Mesothelial cell of epicardium (in vitro differentiated cells): ENCODE results near the gene SIX1. TPM values are rescaled to one million over a fixed set of nuclear protein-coding genes. Genes with fewer than 3 reads are reported as not detected.
A peak's percentile ranks its signal among the peaks of the same experiment; 100 is the strongest.

ENCODE experiments used
- DNase-seq, 2 experiments: peaks; one replicate each; pipeline ENCODE4 v3.0.0; 2021; ENCODE audit warnings: low spot score in 2 of 2; ENCODE audit not compliant: unreplicated experiment in 2 of 2
- H3K27ac Mint-ChIP-seq: 2 replicates; pipeline ENCODE4 v1.8.0; 2021; ENCODE audit warnings: mixed read lengths
- H3K27me3 Mint-ChIP-seq: 2 replicates; pipeline ENCODE4 v1.8.0; 2021; ENCODE audit warnings: low read depth, mixed read lengths
- H3K36me3 Mint-ChIP-seq: 2 replicates; pipeline ENCODE4 v1.8.0; 2021; ENCODE audit warnings: mixed read lengths
- H3K4me1 Mint-ChIP-seq: 2 replicates; pipeline ENCODE4 v1.8.0; 2021; ENCODE audit warnings: mixed read lengths
- H3K4me3 Mint-ChIP-seq: 2 replicates; pipeline ENCODE4 v1.8.0; 2021; ENCODE audit warnings: mild to moderate bottlenecking, moderate library complexity, mixed read lengths
- H3K9me3 Mint-ChIP-seq: 2 replicates; pipeline ENCODE4 v1.8.0; 2021; ENCODE audit warnings: mixed read lengths
- total RNA-seq: library from RNA; stranded (reverse); gene quantifications from 3 replicates; pipeline ENCODE4 v1.2.1, GENCODE V29; 2021
- TF ChIP-seq, protein P1 (sequence below): fragments of 200-600 bp; sonication (generic); IDR thresholded peaks from one replicate; pipeline ENCODE4 v1.5.0; 2021; ENCODE audit warnings: antibody characterized with exemption; ENCODE audit not compliant: unreplicated experiment

Gene SIX1
- total RNA-seq, 1 donor from 2014 or later: 0.47 TPM

DNA sequence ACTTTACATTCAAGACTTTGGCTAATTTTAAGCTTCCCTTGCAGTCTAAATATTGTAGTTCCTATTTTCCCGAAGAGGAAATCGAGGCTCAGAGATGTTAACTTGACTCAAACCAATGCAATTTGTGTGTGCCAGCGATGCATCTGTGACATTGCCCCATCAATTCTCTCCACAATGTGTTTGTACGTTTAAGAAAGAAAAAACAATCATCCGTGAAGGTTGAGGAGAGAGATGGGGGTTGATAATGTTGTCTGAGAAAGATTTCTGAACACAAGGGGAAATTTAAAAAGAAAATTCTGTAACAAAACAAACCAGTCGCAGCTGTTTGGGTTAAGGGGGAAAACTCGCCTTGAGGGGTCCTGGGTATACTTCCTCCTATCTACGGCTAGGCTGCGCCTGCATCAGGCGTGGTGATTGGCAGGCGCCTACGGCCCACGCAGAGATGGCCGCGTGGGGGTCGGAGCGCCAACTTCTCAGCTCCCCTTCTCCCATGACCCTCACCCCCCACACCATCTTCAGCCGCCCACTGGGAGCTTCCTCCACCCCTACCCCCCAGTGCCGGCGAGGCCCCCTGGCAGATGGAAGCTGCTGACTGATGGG is 12.3 kb downstream of the SIX1 start:
- no peaks in the 10 kb centered on the region for H3K9me3 Mint-ChIP-seq
- DNase-seq: no peak
- TF ChIP-seq, protein P1, sequence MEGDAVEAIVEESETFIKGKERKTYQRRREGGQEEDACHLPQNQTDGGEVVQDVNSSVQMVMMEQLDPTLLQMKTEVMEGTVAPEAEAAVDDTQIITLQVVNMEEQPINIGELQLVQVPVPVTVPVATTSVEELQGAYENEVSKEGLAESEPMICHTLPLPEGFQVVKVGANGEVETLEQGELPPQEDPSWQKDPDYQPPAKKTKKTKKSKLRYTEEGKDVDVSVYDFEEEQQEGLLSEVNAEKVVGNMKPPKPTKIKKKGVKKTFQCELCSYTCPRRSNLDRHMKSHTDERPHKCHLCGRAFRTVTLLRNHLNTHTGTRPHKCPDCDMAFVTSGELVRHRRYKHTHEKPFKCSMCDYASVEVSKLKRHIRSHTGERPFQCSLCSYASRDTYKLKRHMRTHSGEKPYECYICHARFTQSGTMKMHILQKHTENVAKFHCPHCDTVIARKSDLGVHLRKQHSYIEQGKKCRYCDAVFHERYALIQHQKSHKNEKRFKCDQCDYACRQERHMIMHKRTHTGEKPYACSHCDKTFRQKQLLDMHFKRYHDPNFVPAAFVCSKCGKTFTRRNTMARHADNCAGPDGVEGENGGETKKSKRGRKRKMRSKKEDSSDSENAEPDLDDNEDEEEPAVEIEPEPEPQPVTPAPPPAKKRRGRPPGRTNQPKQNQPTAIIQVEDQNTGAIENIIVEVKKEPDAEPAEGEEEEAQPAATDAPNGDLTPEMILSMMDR: no peak
- peaks cover 79% of the 10 kb centered on the region for H3K27me3 Mint-ChIP-seq
- no peak overlapping the region for H3K27ac Mint-ChIP-seq
- peaks cover 12% of the 10 kb centered on the region for H3K4me1 Mint-ChIP-seq
- peak overlapping the region; percentile 30 for H3K4me3 Mint-ChIP-seq
- H3K36me3 Mint-ChIP-seq: no peaks in the 10 kb centered on the region

DNA sequence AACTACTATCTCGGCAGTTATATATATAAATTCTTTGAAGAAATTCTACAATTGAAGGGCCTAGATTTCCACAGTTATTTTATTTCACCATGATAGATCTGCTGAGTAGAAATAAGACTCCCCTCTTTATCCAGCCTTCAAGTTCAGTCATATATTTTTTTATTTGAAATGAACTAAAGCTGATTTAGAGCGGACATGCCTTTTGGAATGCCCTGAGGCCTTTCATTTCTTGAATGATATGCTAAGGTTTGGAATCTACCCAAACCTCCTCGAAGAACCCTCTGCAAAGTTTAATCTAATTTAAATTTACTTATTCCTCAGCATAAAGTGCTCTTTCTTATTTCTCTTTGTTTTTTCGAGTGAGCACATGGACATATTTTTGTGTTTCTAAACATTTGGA is 15.1 kb downstream of the SIX1 start:
- Mint-ChIP-seq H3K9me3 (no peaks in the 10 kb centered on the region), H3K27me3 (peaks cover 54% of the 10 kb centered on the region), H3K4me1 (peaks cover 13% of the 10 kb centered on the region), H3K4me3 (no peak overlapping the region), H3K27ac (no peak overlapping the region), H3K36me3 (no peaks in the 10 kb centered on the region)
- no peak for DNase-seq
- TF ChIP-seq, protein P1: no peak

DNA sequence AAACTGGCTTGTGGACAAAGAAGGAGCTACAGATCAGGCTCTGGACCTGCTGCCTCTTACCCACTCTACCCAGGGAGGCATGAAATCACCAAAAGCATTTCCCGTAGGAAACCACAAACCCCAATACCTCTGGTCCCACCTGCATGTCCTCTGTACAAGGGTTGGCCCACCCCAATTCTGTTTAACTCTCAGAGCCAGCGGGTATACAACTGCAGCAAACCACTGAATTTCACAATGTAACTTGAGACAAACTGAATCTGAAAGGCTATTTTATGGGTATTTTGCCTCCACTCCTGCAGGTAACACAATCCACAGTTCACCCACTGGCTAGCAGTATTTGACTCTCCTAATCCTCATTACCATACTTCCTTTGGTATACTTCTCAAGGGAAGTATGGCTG is 16.5 kb downstream of the SIX1 start:
- TF ChIP-seq, protein P1: no peak
- no peak for DNase-seq
- H3K4me1 Mint-ChIP-seq: peaks cover 6% of the 10 kb centered on the region
- H3K27me3 Mint-ChIP-seq: peaks cover 50% of the 10 kb centered on the region
- H3K4me3 Mint-ChIP-seq: no peak overlapping the region
- no peak overlapping the region for H3K27ac Mint-ChIP-seq
- no peaks in the 10 kb centered on the region for H3K9me3 Mint-ChIP-seq
- H3K36me3 Mint-ChIP-seq: no peaks in the 10 kb centered on the region

DNA sequence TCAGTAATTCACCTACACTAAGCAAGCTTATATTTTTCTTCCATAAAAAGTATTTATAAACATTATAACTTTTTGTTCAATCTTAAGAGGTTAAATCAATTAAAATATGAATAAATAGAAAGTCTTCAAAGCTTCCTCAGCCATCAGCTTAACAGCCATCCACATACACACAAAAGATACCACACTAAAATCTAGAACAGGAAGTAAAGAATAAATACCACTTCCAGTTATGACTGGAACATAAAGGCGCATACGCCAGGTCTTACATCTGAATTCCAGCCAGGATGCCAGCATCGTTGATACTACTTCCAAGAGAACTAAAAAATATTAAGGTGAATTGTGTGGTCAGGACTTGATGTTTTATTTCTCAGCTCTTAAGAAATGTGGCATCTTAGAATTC is 17.0 kb downstream of the SIX1 start:
- Mint-ChIP-seq H3K9me3 (no peaks in the 10 kb centered on the region), H3K36me3 (no peaks in the 10 kb centered on the region), H3K4me3 (no peak overlapping the region), H3K27me3 (peaks cover 46% of the 10 kb centered on the region), H3K4me1 (peaks cover 6% of the 10 kb centered on the region), H3K27ac (no peak overlapping the region)
- no peak for DNase-seq
- TF ChIP-seq, protein P1: no peak

DNA sequence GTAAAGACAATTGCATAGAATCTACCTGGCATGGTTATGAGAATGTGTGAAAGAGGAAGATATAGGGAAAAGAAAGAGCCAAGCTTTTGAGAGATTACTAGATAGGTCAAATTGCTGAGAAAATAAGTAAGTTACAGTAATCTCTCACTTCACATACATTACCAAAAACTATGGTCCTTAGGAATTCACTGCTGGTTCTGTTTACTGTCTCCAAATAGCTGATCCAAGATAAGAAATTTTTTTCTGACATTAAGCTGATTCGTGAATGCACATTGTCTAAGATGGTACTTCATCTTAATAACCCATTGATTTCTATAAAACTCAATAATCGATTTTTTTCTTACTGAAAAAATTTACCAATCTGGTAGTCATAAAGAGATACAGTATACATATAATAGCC is 17.4 kb downstream of the SIX1 start:
- Mint-ChIP-seq H3K27me3 (peaks cover 42% of the 10 kb centered on the region), H3K9me3 (no peaks in the 10 kb centered on the region), H3K4me1 (peaks cover 6% of the 10 kb centered on the region), H3K36me3 (no peaks in the 10 kb centered on the region), H3K4me3 (no peak overlapping the region), H3K27ac (no peak overlapping the region)
- TF ChIP-seq, protein P1: no peak
- no peak for DNase-seq

DNA sequence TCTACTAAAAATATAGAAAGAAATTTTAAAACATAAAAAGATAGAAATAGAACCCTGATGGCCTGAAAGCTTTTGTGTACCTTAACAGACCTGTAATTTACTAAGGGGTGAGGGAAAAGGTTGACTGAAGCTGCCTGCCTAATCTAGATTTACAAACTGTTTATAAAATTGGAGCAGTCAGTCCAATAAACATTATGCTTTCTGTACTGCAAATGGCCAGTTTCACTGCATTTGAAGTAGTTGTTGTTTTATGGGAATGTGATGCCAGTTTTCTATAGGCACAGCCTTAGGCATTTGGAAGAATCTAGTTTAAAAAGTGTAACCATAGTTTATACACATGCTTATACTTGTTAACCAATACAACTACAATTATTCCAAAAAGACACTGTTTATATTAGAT is 19.1 kb downstream of the SIX1 start:
- no peaks in the 10 kb centered on the region for H3K36me3 Mint-ChIP-seq
- H3K9me3 Mint-ChIP-seq: no peaks in the 10 kb centered on the region
- TF ChIP-seq, protein P1: no peak
- H3K4me3 Mint-ChIP-seq: no peak overlapping the region
- no peak overlapping the region for H3K27ac Mint-ChIP-seq
- no peak for DNase-seq
- H3K4me1 Mint-ChIP-seq: peaks cover 9% of the 10 kb centered on the region
- H3K27me3 Mint-ChIP-seq: peaks cover 27% of the 10 kb centered on the region
